GM23338 (cell line): Measurements from ENCODE around the gene CCN2. TPM values are rescaled to one million over a fixed set of nuclear protein-coding genes. Genes with fewer than 3 reads are reported as not detected.

Source experiments
- ATAC-seq: fragments of 200-7000 bp; cut with Tn5 transposase; 3 replicates; pipeline ENCODE4 v1.9.1; 2020
- DNase-seq: peaks from one replicate; pipeline ENCODE4 v3.0.0-alpha.2; 2015; ENCODE audit warnings: low spot score
- H2AFZ ChIP-seq: fragments of 200-600 bp; sonication (generic); 2 replicates; pipeline ENCODE4 v1.8.0; 2016; ENCODE audit warnings: antibody characterized with exemption, mild to moderate bottlenecking, moderate library complexity
- H3F3A ChIP-seq: fragments of 200-600 bp; sonication (generic); replicated peaks from 2 replicates; pipeline ENCODE4 v1.8.0; 2017; ENCODE audit warnings: antibody characterized with exemption, mixed run types, low read depth
- H3K27ac ChIP-seq: fragments of 200-600 bp; sonication (generic); 2 replicates; pipeline ENCODE4 v1.6.1; 2016; ENCODE audit warnings: low read depth
- H3K27me3 ChIP-seq: fragments of 200-600 bp; sonication (generic); 2 replicates; pipeline ENCODE4 v1.8.0; 2016; ENCODE audit warnings: mild to moderate bottlenecking, mixed run types, moderate library complexity; ENCODE audit not compliant: insufficient read depth
- H3K36me3 ChIP-seq: fragments of 200-600 bp; sonication (generic); 2 replicates; pipeline ENCODE4 v1.8.0; 2016; ENCODE audit warnings: mild to moderate bottlenecking; ENCODE audit not compliant: insufficient read depth
- H3K4me1 ChIP-seq: fragments of 200-600 bp; sonication (generic); 2 replicates; pipeline ENCODE4 v1.8.0; 2016; ENCODE audit warnings: mild to moderate bottlenecking, moderate library complexity; ENCODE audit not compliant: insufficient read depth
- H3K4me2 ChIP-seq: fragments of 200-600 bp; sonication (generic); 2 replicates; pipeline ENCODE4 v1.7.1; 2017; ENCODE audit warnings: mixed run types
- H3K4me3 ChIP-seq: fragments of 200-600 bp; sonication (generic); 2 replicates; pipeline ENCODE4 v1.6.1; 2016; ENCODE audit warnings: mixed run types
- H3K79me2 ChIP-seq: fragments of 200-600 bp; sonication (generic); replicated peaks from 2 replicates; pipeline ENCODE4 v1.8.0; 2017; ENCODE audit warnings: mild to moderate bottlenecking; ENCODE audit not compliant: insufficient read depth
- H3K9me2 ChIP-seq: fragments of 200-600 bp; sonication (generic); 2 replicates; pipeline ENCODE4 v1.8.0; 2017; ENCODE audit not compliant: insufficient read depth
- H4K20me1 ChIP-seq: fragments of 200-600 bp; sonication (generic); replicated peaks from 2 replicates; pipeline ENCODE4 v1.8.0; 2017; ENCODE audit warnings: mild to moderate bottlenecking; ENCODE audit not compliant: insufficient read depth
- H3K27ac Mint-ChIP-seq: 2 replicates; pipeline ENCODE4 v1.8.0; 2020; ENCODE audit warnings: inconsistent platforms, mild to moderate bottlenecking, moderate library complexity, mixed read lengths
- H3K27me3 Mint-ChIP-seq: 3 replicates; pipeline ENCODE4 v1.8.0; 2022; ENCODE audit warnings: low read depth, mild to moderate bottlenecking, moderate library complexity, mixed read lengths, inconsistent platforms; ENCODE audit not compliant: insufficient read depth, poor library complexity
- H3K36me3 Mint-ChIP-seq: 3 replicates; pipeline ENCODE4 v1.8.0; 2021; ENCODE audit warnings: low read depth, mild to moderate bottlenecking, inconsistent platforms, moderate library complexity, mixed read lengths
- H3K4me1 Mint-ChIP-seq: 3 replicates; pipeline ENCODE4 v1.8.0; 2020; ENCODE audit warnings: mild to moderate bottlenecking, inconsistent platforms, mixed read lengths
- H3K4me3 Mint-ChIP-seq: 3 replicates; pipeline ENCODE4 v1.8.0; 2021; ENCODE audit warnings: moderate library complexity, mild to moderate bottlenecking, inconsistent platforms, mixed read lengths
- H3K9me3 Mint-ChIP-seq: 3 replicates; pipeline ENCODE4 v1.8.0; 2020; ENCODE audit warnings: moderate library complexity, mild to moderate bottlenecking, inconsistent platforms, mixed read lengths
- ZNF462 ChIP-seq: fragments of 250-450 bp; sonication (Bioruptor Pico); IDR thresholded peaks from 2 replicates; pipeline ENCODE4 v1.5.0; 2020; ENCODE audit warnings: mild to moderate bottlenecking, moderate library complexity
- polyA plus RNA-seq: library from polyadenylated mRNA; unstranded; fragments of >200 nt; fragmentation: Nextera tagmentation; extraction: Ambion mirVana; gene quantifications from 2 replicates; pipeline ENCODE4 v1.2.1, GENCODE V29; 2016
- total RNA-seq: library from RNA; depleted of rRNA; stranded (reverse); fragments of >200 nt; shearing (Covaris generic); gene quantifications from 2 replicates; pipeline ENCODE4 v1.2.3, GENCODE V29; 2014
- TF ChIP-seq, protein P1 (sequence below), 2 experiments: fragments of 200-600 bp in 1 of 2; sonication (generic) in 1 of 2; conservative IDR thresholded peaks; 2 replicates each; pipeline versions ENCODE4 v1.5.1 to v1.6.1; 2016 to 2017; ENCODE audit warnings: antibody characterized with exemption in 2 of 2, low read depth in 2 of 2, mild to moderate bottlenecking in 2 of 2, moderate library complexity in 1 of 2

Gene CCN2
- total and polyA plus RNA-seq, 2 experiments from 2014 or later, result 128 to 159 TPM

DNA sequence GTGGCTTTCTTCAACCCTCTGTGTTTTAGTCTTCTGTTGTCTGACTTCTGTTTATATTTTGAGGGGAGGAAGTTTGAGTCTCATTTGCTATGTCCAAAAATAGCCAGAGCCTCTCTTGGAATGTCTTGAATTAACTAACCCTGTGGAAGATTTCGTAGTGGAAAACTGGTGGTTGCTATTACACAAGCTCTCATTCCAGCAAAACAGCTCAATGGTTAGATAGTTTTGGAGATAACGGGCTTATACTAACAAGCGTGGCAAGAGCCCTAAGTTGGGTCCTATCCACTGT lies 1.6 kb downstream of the CCN2 start:
- peak overlapping the region; percentile 61 for H3K4me3 ChIP-seq
- no peak overlapping the region for H3K27ac Mint-ChIP-seq
- H3K79me2 ChIP-seq, result peaks cover 24% of the 10 kb centered on the region
- no peak overlapping the region for H3K27ac ChIP-seq
- peaks cover 67% of the 10 kb centered on the region for H3K4me1 Mint-ChIP-seq
- H3K4me1 ChIP-seq, result peaks cover 43% of the 10 kb centered on the region
- H3K9me3 Mint-ChIP-seq, result peaks cover 5% of the 10 kb centered on the region; the same call in 2 of the 3 replicates
- H3K9me2 ChIP-seq, result no peaks in the 10 kb centered on the region
- H3K27me3 Mint-ChIP-seq, result peaks cover 29% of the 10 kb centered on the region
- no peaks in the 10 kb centered on the region for H3K27me3 ChIP-seq
- H2AFZ ChIP-seq, result no peak overlapping the region
- no peak for DNase-seq
- H3K36me3 Mint-ChIP-seq, result peaks cover 41% of the 10 kb centered on the region
- peaks cover 12% of the 10 kb centered on the region for H3F3A ChIP-seq
- H4K20me1 ChIP-seq, result peaks cover 15% of the 10 kb centered on the region
- TF ChIP-seq ZNF462, result no peak
- TF ChIP-seq, protein P1, sequence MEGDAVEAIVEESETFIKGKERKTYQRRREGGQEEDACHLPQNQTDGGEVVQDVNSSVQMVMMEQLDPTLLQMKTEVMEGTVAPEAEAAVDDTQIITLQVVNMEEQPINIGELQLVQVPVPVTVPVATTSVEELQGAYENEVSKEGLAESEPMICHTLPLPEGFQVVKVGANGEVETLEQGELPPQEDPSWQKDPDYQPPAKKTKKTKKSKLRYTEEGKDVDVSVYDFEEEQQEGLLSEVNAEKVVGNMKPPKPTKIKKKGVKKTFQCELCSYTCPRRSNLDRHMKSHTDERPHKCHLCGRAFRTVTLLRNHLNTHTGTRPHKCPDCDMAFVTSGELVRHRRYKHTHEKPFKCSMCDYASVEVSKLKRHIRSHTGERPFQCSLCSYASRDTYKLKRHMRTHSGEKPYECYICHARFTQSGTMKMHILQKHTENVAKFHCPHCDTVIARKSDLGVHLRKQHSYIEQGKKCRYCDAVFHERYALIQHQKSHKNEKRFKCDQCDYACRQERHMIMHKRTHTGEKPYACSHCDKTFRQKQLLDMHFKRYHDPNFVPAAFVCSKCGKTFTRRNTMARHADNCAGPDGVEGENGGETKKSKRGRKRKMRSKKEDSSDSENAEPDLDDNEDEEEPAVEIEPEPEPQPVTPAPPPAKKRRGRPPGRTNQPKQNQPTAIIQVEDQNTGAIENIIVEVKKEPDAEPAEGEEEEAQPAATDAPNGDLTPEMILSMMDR (conservative IDR thresholded peaks at IDR 0.05; ENCODE audit: low read depth in 2 of 2), result no peak
- peak overlapping the region; percentile 79 for H3K4me2 ChIP-seq
- peak overlapping the region; percentile 90 for H3K4me3 Mint-ChIP-seq
- peaks cover 19% of the 10 kb centered on the region for H3K36me3 ChIP-seq
- no peak for ATAC-seq
